ENCODE measurements around the gene CELA2B.

The CELA2B gene

DNA sequence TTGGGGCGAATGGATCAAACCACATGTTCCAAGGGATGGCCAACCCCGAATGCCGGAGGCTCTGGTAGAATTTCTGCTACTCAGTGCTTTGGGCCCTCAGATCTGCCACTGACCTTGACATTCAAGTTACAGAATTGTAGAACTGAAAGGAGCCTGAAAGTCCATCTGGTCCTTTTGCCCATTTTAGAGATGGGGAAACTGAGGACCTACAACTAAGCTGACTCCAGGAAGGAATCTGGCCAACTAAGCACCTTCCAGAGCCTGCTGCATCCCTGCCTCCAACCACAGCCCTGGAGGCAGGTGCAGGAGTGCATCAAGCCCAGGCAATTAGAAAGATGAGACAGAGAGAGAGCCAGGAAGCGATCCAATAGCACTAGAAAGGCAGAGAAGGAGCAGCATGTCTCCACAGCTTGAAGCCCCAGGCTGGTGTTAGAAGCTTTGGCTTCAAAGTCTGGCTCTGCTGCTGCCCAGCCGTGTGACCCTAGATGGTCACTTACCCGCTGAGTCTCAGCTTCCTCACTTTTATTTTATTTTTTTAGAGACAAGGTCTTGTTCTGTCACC is 38.9 kb upstream of the CELA2B start:
- ChIA-PET POLR2A (interaction anchor here (0.6 kb wide), 1 partner anchor 34 kb away, joined by 3 read pairs; no protein-coding TSS in a partner anchor), CTCF (interaction anchor here (2.1 to 14.6 kb wide), 2 partner anchors 10 to 116 kb away, joined by 7 to 439 read pairs; no protein-coding TSS in a partner anchor)
- TF ChIP-seq, protein P1, sequence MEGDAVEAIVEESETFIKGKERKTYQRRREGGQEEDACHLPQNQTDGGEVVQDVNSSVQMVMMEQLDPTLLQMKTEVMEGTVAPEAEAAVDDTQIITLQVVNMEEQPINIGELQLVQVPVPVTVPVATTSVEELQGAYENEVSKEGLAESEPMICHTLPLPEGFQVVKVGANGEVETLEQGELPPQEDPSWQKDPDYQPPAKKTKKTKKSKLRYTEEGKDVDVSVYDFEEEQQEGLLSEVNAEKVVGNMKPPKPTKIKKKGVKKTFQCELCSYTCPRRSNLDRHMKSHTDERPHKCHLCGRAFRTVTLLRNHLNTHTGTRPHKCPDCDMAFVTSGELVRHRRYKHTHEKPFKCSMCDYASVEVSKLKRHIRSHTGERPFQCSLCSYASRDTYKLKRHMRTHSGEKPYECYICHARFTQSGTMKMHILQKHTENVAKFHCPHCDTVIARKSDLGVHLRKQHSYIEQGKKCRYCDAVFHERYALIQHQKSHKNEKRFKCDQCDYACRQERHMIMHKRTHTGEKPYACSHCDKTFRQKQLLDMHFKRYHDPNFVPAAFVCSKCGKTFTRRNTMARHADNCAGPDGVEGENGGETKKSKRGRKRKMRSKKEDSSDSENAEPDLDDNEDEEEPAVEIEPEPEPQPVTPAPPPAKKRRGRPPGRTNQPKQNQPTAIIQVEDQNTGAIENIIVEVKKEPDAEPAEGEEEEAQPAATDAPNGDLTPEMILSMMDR (IDR thresholded peaks at IDR 0.05; ENCODE audit: insufficient read depth, low read length, missing control alignments), result no peak
- DNase-seq (ENCODE audit: low read depth, low spot score), result no peak
- H3K4me3 ChIP-seq (ENCODE audit: low read depth, low read length), result no peak overlapping the region

DNA sequence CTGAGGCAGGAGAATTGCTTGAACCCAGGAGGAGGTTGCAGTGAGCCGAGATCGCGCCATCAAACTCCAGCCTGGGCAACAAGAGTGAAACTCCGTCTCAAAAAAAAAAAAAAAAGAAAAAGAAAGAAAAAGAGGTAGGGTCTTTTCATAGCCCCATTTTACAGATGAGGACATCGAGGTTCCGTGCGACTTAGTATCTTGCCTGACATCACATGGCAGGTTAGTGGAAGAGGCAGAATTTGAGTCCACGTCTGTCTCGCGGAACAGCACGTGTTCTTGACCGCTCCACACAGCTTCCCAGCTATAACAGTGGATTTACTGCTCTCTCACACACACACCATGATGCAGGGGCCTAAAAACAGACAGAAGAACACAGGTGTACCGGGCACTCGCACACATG is 36.6 kb upstream of the CELA2B start:
- ChIA-PET POLR2A (no interaction called here), CTCF (interaction anchor here (14.6 kb wide), 1 partner anchor 118 kb away, joined by 439 read pairs; no protein-coding TSS in a partner anchor)
- DNase-seq (ENCODE audit: low read depth, low spot score), result no peak
- H3K4me3 ChIP-seq (ENCODE audit: low read depth, low read length), result no peak overlapping the region
- TF ChIP-seq, protein P1 (IDR thresholded peaks at IDR 0.05; ENCODE audit: insufficient read depth, low read length, missing control alignments), result no peak

DNA sequence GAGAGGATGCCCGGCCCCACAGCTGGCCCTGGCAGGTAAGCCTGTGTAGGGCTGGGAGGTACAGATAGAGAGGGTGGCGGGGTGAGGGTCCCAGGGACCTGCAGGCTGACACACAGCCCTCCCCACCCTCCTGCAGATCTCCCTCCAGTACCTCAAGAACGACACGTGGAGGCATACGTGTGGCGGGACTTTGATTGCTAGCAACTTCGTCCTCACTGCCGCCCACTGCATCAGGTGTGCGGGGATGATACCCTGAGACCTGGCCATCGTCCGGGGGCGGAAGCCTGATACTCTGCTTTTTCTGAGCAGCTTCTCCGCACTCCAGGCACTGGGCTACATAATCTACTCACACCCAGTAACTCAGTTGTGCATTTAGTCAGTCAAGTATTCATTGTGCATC is 35.5 kb upstream of the CELA2B start:
- ChIA-PET POLR2A (no interaction called here), CTCF (interaction anchor here (1.5 to 2.6 kb wide), 2 partner anchors 9 to 116 kb away, joined by 3 to 18 read pairs; no protein-coding TSS in a partner anchor)
- TF ChIP-seq, protein P1 (IDR thresholded peaks at IDR 0.05; ENCODE audit: insufficient read depth, low read length, missing control alignments), result no peak
- no peak for DNase-seq (ENCODE audit: low read depth, low spot score)
- no peak overlapping the region for H3K4me3 ChIP-seq (ENCODE audit: low read depth, low read length)

DNA sequence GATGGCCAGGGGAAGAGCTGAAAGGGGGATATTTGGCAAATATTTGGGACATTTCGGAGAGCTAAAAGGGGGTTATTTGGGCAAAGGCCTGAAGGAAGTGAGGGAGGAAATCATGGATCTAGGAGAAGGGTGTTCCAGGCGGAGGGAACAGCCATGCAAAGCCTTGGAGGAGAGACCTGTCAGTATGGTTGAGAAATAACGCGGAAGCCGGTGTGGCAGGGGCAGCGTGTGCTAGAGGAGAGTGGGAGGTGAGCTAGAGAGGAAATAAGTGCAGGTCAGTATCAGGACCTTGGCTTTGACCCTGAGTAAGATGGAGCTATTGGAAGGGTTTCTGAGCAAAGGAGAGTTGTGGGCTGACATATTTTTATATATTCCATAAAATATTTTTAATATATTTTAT is 34.7 kb upstream of the CELA2B start:
- H3K4me3 ChIP-seq (ENCODE audit: low read depth, low read length), result no peak overlapping the region
- ChIA-PET CTCF (interaction anchor here (0.7 to 2.6 kb wide), 5 partner anchors 10 to 118 kb away, joined by 3 to 18 read pairs (median 3); no protein-coding TSS in a partner anchor), POLR2A (no interaction called here)
- DNase-seq (ENCODE audit: low read depth, low spot score), result no peak
- TF ChIP-seq, protein P1 (IDR thresholded peaks at IDR 0.05; ENCODE audit: insufficient read depth, low read length, missing control alignments), result no peak

DNA sequence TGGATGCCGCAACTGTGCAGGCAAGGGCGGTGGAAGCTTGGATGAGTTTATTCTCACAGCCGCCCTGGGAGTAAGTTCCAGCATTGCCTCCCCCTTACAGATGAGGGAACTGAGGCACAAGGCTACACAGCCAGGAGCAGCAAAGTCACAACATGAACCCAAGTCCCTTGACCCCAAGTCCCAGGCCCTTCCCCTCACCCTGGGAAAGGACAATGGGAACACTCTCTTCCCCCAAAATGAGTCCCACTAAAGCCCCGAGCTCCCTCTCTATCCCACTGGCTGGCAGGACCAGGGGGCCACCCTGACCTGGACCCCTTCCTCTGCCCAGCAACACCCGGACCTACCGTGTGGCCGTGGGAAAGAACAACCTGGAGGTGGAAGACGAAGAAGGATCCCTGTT is 33.8 kb upstream of the CELA2B start:
- ChIA-PET POLR2A (no interaction called here), CTCF (interaction anchor here (1.4 to 2.6 kb wide), 2 partner anchors 11 to 118 kb away, joined by 4 to 18 read pairs; no protein-coding TSS in a partner anchor)
- TF ChIP-seq, protein P1 (IDR thresholded peaks at IDR 0.05; ENCODE audit: insufficient read depth, low read length, missing control alignments), result no peak
- H3K4me3 ChIP-seq (ENCODE audit: low read depth, low read length), result no peak overlapping the region
- no peak for DNase-seq (ENCODE audit: low read depth, low spot score)

DNA sequence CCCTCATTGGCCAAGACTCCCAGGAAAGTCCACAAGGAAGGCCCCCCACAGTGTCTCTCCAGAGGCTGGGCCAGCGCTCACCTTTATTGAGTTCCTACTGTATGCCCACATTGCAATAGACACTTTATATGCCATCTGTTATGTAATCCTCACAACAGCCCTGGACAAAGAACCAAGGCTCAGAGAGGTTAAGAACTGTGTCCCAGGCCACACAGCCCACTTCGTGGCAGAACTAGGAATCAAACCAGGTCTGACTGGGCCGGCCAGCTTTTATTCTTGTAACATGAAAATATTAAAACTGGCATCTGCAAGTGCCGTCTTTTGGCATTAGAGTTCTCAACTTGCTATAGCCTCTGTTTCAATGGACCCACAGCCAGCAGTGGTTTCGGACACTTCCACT is 33.1 kb upstream of the CELA2B start:
- no peak for DNase-seq (ENCODE audit: low read depth, low spot score)
- no peak overlapping the region for H3K4me3 ChIP-seq (ENCODE audit: low read depth, low read length)
- POLR2A ChIA-PET, result no interaction called here
- CTCF ChIA-PET, result interaction anchor here (1.3 to 3.4 kb wide), 2 partner anchors 10 to 119 kb away, joined by 5 to 31 read pairs; no protein-coding TSS in a partner anchor
- TF ChIP-seq, protein P1 (IDR thresholded peaks at IDR 0.05; ENCODE audit: insufficient read depth, low read length, missing control alignments), result no peak

Measured in AG04449 (cell line).